Left ventricle myocardium inferior (tissue), 1 donor: ENCODE measurements around the gene RBM14. TPM values are rescaled to one million over a fixed set of nuclear protein-coding genes. Genes with fewer than 3 reads are reported as not detected.
A peak's percentile ranks its signal among the peaks of the same experiment; 100 is the strongest.

Source experiments
- DNase-seq: peaks from one replicate; pipeline ENCODE4 v3.0.0-alpha.2; 2020
- H3K27ac ChIP-seq: fragments of 200-600 bp; replicated peaks from 2 replicates; pipeline ENCODE4 v1.8.0; 2021
- H3K27me3 ChIP-seq: fragments of 200-600 bp; 2 replicates; pipeline ENCODE4 v1.8.0; 2021; ENCODE audit warnings: low read depth
- H3K36me3 ChIP-seq: fragments of 200-600 bp; 2 replicates; pipeline ENCODE4 v1.8.0; 2021
- H3K4me1 ChIP-seq: fragments of 200-600 bp; 2 replicates; pipeline ENCODE4 v1.8.0; 2021
- H3K4me3 ChIP-seq: fragments of 200-600 bp; 2 replicates; pipeline ENCODE4 v1.8.0; 2021; ENCODE audit warnings: mild to moderate bottlenecking, moderate library complexity
- H3K9me3 ChIP-seq: fragments of 200-600 bp; replicated peaks from 2 replicates; pipeline ENCODE4 v1.8.0; 2021
- CTCF ChIP-seq: fragments of 200-600 bp; IDR thresholded peaks from 2 replicates; pipeline ENCODE4 v1.8.0; 2021; ENCODE audit warnings: antibody characterized with exemption, mild to moderate bottlenecking, borderline replicate concordance
- intact Hi-C: fragments of 100-400 bp; cut with micrococcal nuclease; formaldehyde crosslinking; loops from one replicate; pipeline ENCODE4 v1.11.0; 2022
- long read RNA-seq: library from polyadenylated mRNA; unstranded; transcript quantifications from one replicate; pipeline ENCODE4 v2.0.0, GENCODE V29; 2021
- total RNA-seq: library from RNA; stranded (reverse); fragmentation: NEBNext Ultra II Directional; extraction: Animal tissue kit (Norgen Biotek cat#: 25700); gene quantifications from one replicate; pipeline ENCODE4 v1.2.1, GENCODE V29; 2021
- donor health status: DM: no; HTN: yes; CAD: no; lungs with severe emphysema.

Gene RBM14
- total RNA-seq, result 37.9 TPM
- long read RNA-seq, transcript RBM14-201 (3 exons, 2,828 nt), result major isoform, 29 of 33 reads
- long read RNA-seq, partial matches to known transcripts, result 3 of 33 reads
- long read RNA-seq, other reads (novel, unspliced or antisense), result 1 of 33 reads

- H3K4me1 ChIP-seq, result peaks cover 64% of the 10 kb centered on the region
- intact Hi-C loops, result no loop called here
Observed at GRCh38 chr11:66616379-66617154, at the start of gene RBM14. RBM14 (plus strand) TSS chr11:66616630; CDS start chr11:66616721, 91 bp downstream.

GRCh38 chr11:66567787-66568123 lies 48.7 kb upstream of the RBM14 start:
- no peaks in the 10 kb centered on the region for H3K9me3 ChIP-seq
- no peaks in the 10 kb centered on the region for H3K27me3 ChIP-seq
- no peak for TF ChIP-seq CTCF
- DNase-seq, result no peak
- peaks cover 17% of the 10 kb centered on the region for H3K4me1 ChIP-seq
- H3K36me3 ChIP-seq, result peaks cover 3% of the 10 kb centered on the region
- H3K4me3 ChIP-seq, result peak overlapping the region; percentile 82
- H3K27ac ChIP-seq, result peak overlapping the region; percentile 64
- intact Hi-C loops, result no loop called here

More at GRCh38 chr11:66616379-66617154, at the start of gene RBM14:
- Histone ChIP-seq H3K27me3 (no peaks in the 10 kb centered on the region), H3K36me3 (no peaks in the 10 kb centered on the region), H3K27ac (peak within 1 kb of the TSS; percentile 93), H3K4me3 (peak within 1 kb of the TSS; percentile 73), H3K9me3 (no peaks in the 10 kb centered on the region)
- no peak for TF ChIP-seq CTCF
- peak; percentile 98 for DNase-seq

- no peaks in the 10 kb centered on the region for H3K9me3 ChIP-seq
- H3K4me1 ChIP-seq, result peaks cover 17% of the 10 kb centered on the region
- DNase-seq, result peak; percentile 89
- H3K36me3 ChIP-seq, result peaks cover 3% of the 10 kb centered on the region
- H3K4me3 ChIP-seq, result peak within 1 kb of the TSS; percentile 82
- TF ChIP-seq CTCF, result no peak
- H3K27me3 ChIP-seq, result no peaks in the 10 kb centered on the region
- peak within 1 kb of the TSS; percentile 64 for H3K27ac ChIP-seq
- intact Hi-C loops, result no loop called here
Observed at GRCh38 chr11:66568124-66568916, 48.1 kb upstream of the RBM14 start, which contains the start of gene CTSF. CTSF (minus strand) TSS chr11:66568606; CDS start chr11:66568486, 120 bp downstream.

GRCh38 chr11:66569076-66569475 lies 47.4 kb upstream of the RBM14 start:
- Histone ChIP-seq H3K36me3 (peaks cover 3% of the 10 kb centered on the region), H3K27ac (no peak overlapping the region), H3K9me3 (no peaks in the 10 kb centered on the region), H3K4me3 (peak overlapping the region; percentile 82), H3K4me1 (peaks cover 17% of the 10 kb centered on the region), H3K27me3 (no peaks in the 10 kb centered on the region)
- TF ChIP-seq CTCF, result no peak
- intact Hi-C loops, result no loop called here
- no peak for DNase-seq

GRCh38 chr11:66570079-66570849 lies 46.2 kb upstream of the RBM14 start:
- no peak overlapping the region for H3K4me3 ChIP-seq
- peaks cover 17% of the 10 kb centered on the region for H3K4me1 ChIP-seq
- no peaks in the 10 kb centered on the region for H3K36me3 ChIP-seq
- H3K9me3 ChIP-seq, result no peaks in the 10 kb centered on the region
- H3K27ac ChIP-seq, result no peak overlapping the region
- H3K27me3 ChIP-seq, result no peaks in the 10 kb centered on the region
- no peak for DNase-seq
- TF ChIP-seq CTCF, result no peak
- intact Hi-C loops, result no loop called here
